Activated CD4-positive, alpha-beta T cell treated with anti-CD3 and anti-CD28 coated beads, Interleukin-2, amount 50 U/mL, for 1 hour (primary cell): ENCODE results near the gene PCDHGC3.

Experiments
- DNase-seq: peaks from one replicate; pipeline ENCODE4 v3.0.0-alpha.2; 2020

Gene PCDHGC3

GRCh38 chr5:141508798-141509611, 33.2 kb downstream of the PCDHGC3 start:
- DNase-seq: no peak

GRCh38 chr5:141510160-141510559, 34.4 kb downstream of the PCDHGC3 start:
- no peak for DNase-seq

- no peak for DNase-seq
These were observed 35.3 kb downstream of the PCDHGC3 start for GRCh38 chr5:141510850-141511601.

- DNase-seq: no peak
These were observed 36.1 kb downstream of the PCDHGC3 start for GRCh38 chr5:141511771-141512325.

GRCh38 chr5:141512390-141512910, 36.7 kb downstream of the PCDHGC3 start:
- DNase-seq: peak; percentile 87

- DNase-seq: peak; percentile 26
These were observed 37.3 kb downstream of the PCDHGC3 start for GRCh38 chr5:141512911-141513626.

- peak; percentile 49 for DNase-seq
These were observed 38.0 kb downstream of the PCDHGC3 start for GRCh38 chr5:141513627-141514329.

- no peak for DNase-seq
These were observed 38.8 kb downstream of the PCDHGC3 start for GRCh38 chr5:141514330-141515133.

- DNase-seq: no peak
These were observed 39.4 kb downstream of the PCDHGC3 start for GRCh38 chr5:141515141-141515540.

- DNase-seq: no peak
These were observed 40.3 kb downstream of the PCDHGC3 start for GRCh38 chr5:141515946-141516671.

- no peak for DNase-seq
These were observed 40.9 kb downstream of the PCDHGC3 start for GRCh38 chr5:141516672-141517025.

GRCh38 chr5:141517312-141517711, 41.5 kb downstream of the PCDHGC3 start:
- DNase-seq: no peak

- DNase-seq: no peak
These were observed 42.3 kb downstream of the PCDHGC3 start for GRCh38 chr5:141517880-141518617.

- DNase-seq: no peak
These were observed 42.9 kb downstream of the PCDHGC3 start for GRCh38 chr5:141518618-141519015.

GRCh38 chr5:141519605-141520565, 44.1 kb downstream of the PCDHGC3 start:
- DNase-seq: no peak

GRCh38 chr5:141521244-141521781, 45.5 kb downstream of the PCDHGC3 start:
- DNase-seq: no peak

- no peak for DNase-seq
These were observed 46.5 kb downstream of the PCDHGC3 start for GRCh38 chr5:141522301-141522700.

GRCh38 chr5:141523991-141524390, 48.2 kb downstream of the PCDHGC3 start:
- DNase-seq: no peak
